ENCODE results near the gene MED22. TPM values are rescaled to one million over a fixed set of nuclear protein-coding genes. Genes with fewer than 3 reads are reported as not detected.
A peak's percentile ranks its signal among the peaks of the same experiment; 100 is the strongest.

The MED22 gene
- total and polyA plus RNA-seq, 2 of the 8 experiments (the other 6 are each of a cell fraction or from before 2014, with no cell fraction given) = 56.4 to 68.4 TPM

DNA sequence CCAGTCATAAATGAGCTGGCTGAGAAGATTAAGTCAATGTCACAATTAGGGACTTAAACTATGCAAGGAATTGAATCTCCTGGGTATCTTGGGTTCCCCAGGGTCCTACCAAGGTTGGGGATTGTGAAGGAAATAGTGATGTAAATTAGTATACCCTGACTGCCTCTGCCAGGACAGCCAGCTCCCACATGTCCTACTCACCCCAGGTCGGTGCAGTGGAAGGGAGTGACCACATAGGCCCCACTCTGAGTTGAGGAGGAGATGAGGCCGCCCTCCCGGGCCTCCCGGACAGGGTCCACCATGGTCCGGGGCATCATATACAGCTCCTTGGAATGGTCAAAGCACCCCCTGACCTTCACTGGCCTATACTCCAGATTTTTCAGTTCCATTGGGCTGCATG lies 5.6 kb upstream of the MED22 start:
- POLR2A ChIA-PET (ENCODE audit: partially characterized antibody) = interaction anchor here (0.9 to 16.1 kb wide), 14 partner anchors 9 to 133 kb away, joined by 3 to 461 read pairs (median 6); partner anchors contain the start of genes CACFD1, MED22, RPL7A and STKLD1
- Histone ChIP-seq H2BK120ac (replicated peaks; ENCODE audit: low read depth, low read length) (no peak overlapping the region), H2AFZ (ENCODE audit: low read length) (no peak overlapping the region)

More for the DNA sequence above, 5.6 kb upstream of the MED22 start:
- WGBS, 2 experiments (ENCODE audit: extremely low coverage in 1 of 2, insufficient coverage in 1 of 2, insufficient read length in 1 of 2, insufficient replicate concordance in 2 of 2, low coverage in 1 of 2, low lambda C conversion rate in 2 of 2, missing lambda C conversion rate in 1 of 2) = 84% methylated on average over 5 of the region's 5 CpGs; no CpG with 5 or more reads in 1 of the 2 experiments
- H3K23me2 ChIP-seq (ENCODE audit: low read depth, low read length) = peaks cover 8% of the 10 kb centered on the region; the same call in 1 of the 2 replicates
- no peak overlapping the region for H2BK20ac ChIP-seq (ENCODE audit: low read length)
- FAIRE-seq (no peak), DNase-seq (ENCODE audit: low read depth in 1 of 2, low spot score in 2 of 2) (no peak)
- H3K27ac ChIP-seq (ENCODE audit: low read depth, low read length) = no peak overlapping the region
- no peak overlapping the region for H2BK15ac ChIP-seq (ENCODE audit: low read length)
- no peak overlapping the region for H4K8ac ChIP-seq (ENCODE audit: extremely low read depth, insufficient read depth, low read length)
- no peak overlapping the region for H2BK5ac ChIP-seq (ENCODE audit: low read depth, low read length)
- no peak overlapping the region for H3K4ac ChIP-seq (replicated peaks; ENCODE audit: insufficient read length, low read depth, low read length)
- no peaks in the 10 kb centered on the region for H3K9me3 ChIP-seq (ENCODE audit: insufficient read depth in 2 of 2, low read depth in 1 of 2, low read length in 1 of 2)
- H4K91ac ChIP-seq (replicated peaks; ENCODE audit: insufficient read length, low read length) = no peak overlapping the region
- H3K56ac ChIP-seq (replicated peaks; ENCODE audit: insufficient read length, low read depth, low read length) = no peak overlapping the region
- H3K23ac ChIP-seq (ENCODE audit: insufficient read length) = no peak overlapping the region
- H3K14ac ChIP-seq (ENCODE audit: insufficient read length) = no peak overlapping the region
- H2BK12ac ChIP-seq (ENCODE audit: low read depth, low read length) = no peak overlapping the region
- no peak overlapping the region for H3K9ac ChIP-seq (replicated peaks in 1 of 4; ENCODE audit: extremely low read depth in 1 of 4, low read depth in 3 of 4, low read length in 3 of 4)
- no peak overlapping the region for H2AK5ac ChIP-seq (ENCODE audit: low read depth, low read length)
- no peak overlapping the region for H3K18ac ChIP-seq (ENCODE audit: extremely low read depth, low read length)
- TF ChIP-seq POLR2AphosphoS5 (IDR thresholded peaks at IDR 0.05; ENCODE audit: low read depth, low read length) (peak; percentile 71; the same call in 1 of the 2 replicates), ZNF274 (IDR thresholded peaks at IDR 0.05; ENCODE audit: borderline replicate concordance, extremely low read depth, low read length) (no peak)
- H3K36me3 ChIP-seq (ENCODE audit: control insufficient read depth in 2 of 4, insufficient read depth in 4 of 4, low read length in 3 of 4) = peaks cover 20 to 45% (median 39%) of the 10 kb centered on the region in 4 experiments
- no peak overlapping the region for H3K4me2 ChIP-seq (ENCODE audit: insufficient read depth in 1 of 2, low read depth in 2 of 2, low read length in 2 of 2)
- H3K79me2 ChIP-seq (ENCODE audit: control insufficient read depth in 1 of 2, insufficient read depth in 2 of 2, low read length in 2 of 2) = peaks cover 5 to 33% of the 10 kb centered on the region in 2 experiments
- H3K27me3 ChIP-seq (replicated peaks in 1 of 4; ENCODE audit: control insufficient read depth in 3 of 4, extremely low read depth in 1 of 4, insufficient read depth in 3 of 4, low read length in 3 of 4) = no peaks in the 10 kb centered on the region
- H3K79me1 ChIP-seq (ENCODE audit: low read depth, low read length) = no peaks in the 10 kb centered on the region; the same call in 1 of the 2 replicates
- H3K4me1 ChIP-seq (replicated peaks in 1 of 4; ENCODE audit: control insufficient read depth in 3 of 4, insufficient read depth in 4 of 4, low read length in 3 of 4) = peaks cover 0 to 12% (median 5%) of the 10 kb centered on the region in 4 experiments; a peak in 6 of 7 replicates
- H4K5ac ChIP-seq (ENCODE audit: insufficient read length, low read depth, low read length) = no peak overlapping the region
- peaks cover 6 to 13% of the 10 kb centered on the region in 2 experiments for H4K20me1 ChIP-seq (replicated peaks in 1 of 2; ENCODE audit: control insufficient read depth in 1 of 2, insufficient read depth in 2 of 2, low read length in 2 of 2)
- CTCF ChIA-PET (ENCODE audit: partially characterized antibody) = interaction anchor here (0.8 to 8.2 kb wide), 5 partner anchors 12 to 134 kb away, joined by 3 to 90 read pairs (median 7); no protein-coding TSS in a partner anchor
- no peak overlapping the region for H3K4me3 ChIP-seq (ENCODE audit: extremely low read depth in 1 of 4, insufficient read depth in 2 of 4, low read depth in 3 of 4, low read length in 4 of 4)

Data from H1 (cell line).